ENCODE data around the gene HECTD4. TPM values are rescaled to one million over a fixed set of nuclear protein-coding genes. Genes with fewer than 3 reads are reported as not detected.

The HECTD4 gene
- total RNA-seq, 1 experiment from 2014 or later: 51.3 TPM

DNA sequence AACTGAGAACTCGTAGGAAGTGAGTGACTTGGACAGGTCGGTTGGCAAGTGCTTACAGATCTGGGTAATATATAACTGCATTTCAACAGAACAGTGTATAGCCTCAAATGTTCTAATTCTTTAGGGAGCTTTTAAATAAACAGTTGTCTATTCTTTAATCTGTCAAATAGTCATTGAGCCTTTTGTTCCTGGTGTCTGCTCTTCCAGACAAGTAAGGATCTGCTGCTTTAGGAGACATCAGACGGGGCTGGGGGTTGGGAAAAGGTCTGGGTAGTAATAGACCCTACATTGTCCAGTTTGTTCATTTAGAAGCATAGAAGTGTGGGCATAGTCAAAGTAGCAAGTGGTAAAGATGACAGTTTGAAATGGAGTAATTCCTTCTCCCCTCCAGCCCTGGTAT is 38.5 kb upstream of the HECTD4 start:
- in situ Hi-C loops (cut with HindIII; ENCODE audit: low pct_unique_long_range_greater_than_20kb, low sequenced_read_pairs) (no loop called here), intact Hi-C loops (cut with micrococcal nuclease; ENCODE audit: unreplicated experiment) (no loop called here)
- Histone ChIP-seq H3K36me3 (ENCODE audit: control insufficient read depth, insufficient read depth, low read length) (no peaks in the 10 kb centered on the region; the same call in 1 of the 2 replicates), H3K27me3 (ENCODE audit: control insufficient read depth, insufficient read depth, low read length) (no peaks in the 10 kb centered on the region), H3K4me1 (ENCODE audit: control insufficient read depth, insufficient read depth, low read length) (0 out of 2 replicates have a peak, but pooled peaks cover 3% of the 10 kb centered on the region), H3K4me3 (ENCODE audit: low read depth in 2 of 2, low read length in 2 of 2) (no peak overlapping the region), H3K9me3 (ENCODE audit: control insufficient read depth, insufficient read depth, low read depth, low read length) (no peaks in the 10 kb centered on the region), H3K27ac (ENCODE audit: low read length) (no peak overlapping the region)
- TF ChIP-seq REST (IDR thresholded peaks at IDR 0.05; ENCODE audit: insufficient read depth in 1 of 2, low read depth in 2 of 2, low read length in 1 of 2) (no peak), CTCF (IDR thresholded peaks at IDR 0.05) (no peak), TCF7L2 (IDR thresholded peaks at IDR 0.05; ENCODE audit: low read depth, low read length) (no peak), POLR2AphosphoS5 (IDR thresholded peaks at IDR 0.05; ENCODE audit: low read depth, low read length) (no peak), SIN3A (IDR thresholded peaks at IDR 0.05; ENCODE audit: borderline replicate concordance, insufficient read depth, low read depth, low read length) (no peak)
- BruUV-seq (replicated peaks): no TSS peak
- DNase-seq (ENCODE audit: low read depth, low spot score): no peak
- ATAC-seq: no peak
- ChIA-PET POLR2A (interaction anchor here (0.6 kb wide), 1 partner anchor 369 kb away, joined by 7 read pairs; no protein-coding TSS in a partner anchor), CTCF (no interaction called here)

- Histone ChIP-seq H3K4me1 (ENCODE audit: control insufficient read depth, insufficient read depth, low read length) (0 out of 2 replicates have a peak, but pooled peaks cover 3% of the 10 kb centered on the region), H3K9me3 (ENCODE audit: control insufficient read depth, insufficient read depth, low read depth, low read length) (no peaks in the 10 kb centered on the region), H3K4me3 (ENCODE audit: low read depth in 2 of 2, low read length in 2 of 2) (peak overlapping the region; percentile 89 to 94), H3K27ac (ENCODE audit: low read length) (peak overlapping the region; percentile 92), H3K36me3 (ENCODE audit: control insufficient read depth, insufficient read depth, low read length) (no peaks in the 10 kb centered on the region; the same call in 1 of the 2 replicates), H3K27me3 (ENCODE audit: control insufficient read depth, insufficient read depth, low read length) (no peaks in the 10 kb centered on the region)
- TF ChIP-seq SIN3A (IDR thresholded peaks at IDR 0.05; ENCODE audit: borderline replicate concordance, insufficient read depth, low read depth, low read length) (no peak), CTCF (IDR thresholded peaks at IDR 0.05) (peak; percentile 55)
- DNase-seq (ENCODE audit: low read depth, low spot score) (no peak), ATAC-seq (peak; percentile 69)
- intact Hi-C loops (cut with micrococcal nuclease; ENCODE audit: unreplicated experiment) (no loop called here), in situ Hi-C loops (cut with HindIII; ENCODE audit: low pct_unique_long_range_greater_than_20kb, low sequenced_read_pairs) (no loop called here)
- POLR2A ChIA-PET: no interaction called here
- BruUV-seq (replicated peaks): TSS peak; percentile 72
- CTCF ChIA-PET: interaction anchor here (0.7 kb wide), 1 partner anchor 360 kb away, joined by 3 read pairs; no protein-coding TSS in a partner anchor
Observed at GRCh38 chr12:112419297-112420133, 37.3 kb upstream of the HECTD4 start.

All from Panc1 (cell line).